Activated CD8-positive, alpha-beta T cell treated with anti-CD3 and anti-CD28 coated beads for 36 hours (primary cell): Measurements from ENCODE around the gene PIK3AP1. TPM values are rescaled to one million over a fixed set of nuclear protein-coding genes. Genes with fewer than 3 reads are reported as not detected.

Source experiments
- ATAC-seq: fragments of 200-7000 bp; cut with Tn5 transposase; one replicate; pipeline ENCODE4 v1.10.0; 2021; ENCODE audit warnings: mild to moderate bottlenecking, moderate library complexity
- CTCF ChIA-PET: fragments of 350-600 bp; sonication (Branson Sonifier 250); formaldehyde crosslinking; loops from one replicate; lab custom pipeline; 2021; ENCODE audit warnings: antibody characterized with exemption; lab: Charles Lee
- POLR2A ChIA-PET: fragments of 350-600 bp; sonication (Branson Sonifier 250); formaldehyde crosslinking; loops from one replicate; lab custom pipeline; 2021; ENCODE audit warnings: antibody characterized with exemption; lab: Charles Lee
- DNase-seq: peaks from one replicate; pipeline ENCODE4 v3.0.0-alpha.2; 2020
- H3K27ac Mint-ChIP-seq: one replicate; pipeline ENCODE4 v1.8.0; 2021; ENCODE audit warnings: mild to moderate bottlenecking, mixed read lengths
- H3K27me3 Mint-ChIP-seq: one replicate; pipeline ENCODE4 v1.8.0; 2021; ENCODE audit warnings: mixed read lengths
- H3K36me3 Mint-ChIP-seq: one replicate; pipeline ENCODE4 v1.8.0; 2021; ENCODE audit warnings: low read depth, mixed read lengths
- H3K4me1 Mint-ChIP-seq: one replicate; pipeline ENCODE4 v1.8.0; 2021; ENCODE audit warnings: low read depth, mixed read lengths
- H3K4me3 Mint-ChIP-seq: one replicate; pipeline ENCODE4 v1.8.0; 2021; ENCODE audit warnings: mild to moderate bottlenecking, moderate library complexity, mixed read lengths
- H3K9me3 Mint-ChIP-seq: one replicate; pipeline ENCODE4 v1.8.0; 2021; ENCODE audit warnings: mixed read lengths
- CTCF ChIP-seq: fragments of 200-600 bp; IDR thresholded peaks from one replicate; pipeline ENCODE4 v1.8.0; 2022; ENCODE audit warnings: antibody characterized with exemption, mild to moderate bottlenecking
- intact Hi-C: fragments of 100-400 bp; cut with micrococcal nuclease; formaldehyde crosslinking; loops from one replicate; pipeline ENCODE4 v1.10.0; 2022
- total RNA-seq, 2 experiments: library from RNA; stranded (reverse); gene quantifications; one replicate each; pipeline ENCODE4 v1.2.3, GENCODE V29; 2021

The PIK3AP1 gene
- total RNA-seq, 2 experiments from 2014 or later: 4.1 to 4.7 TPM

- ATAC-seq: no peak
- no peaks in the 10 kb centered on the region for H3K27me3 Mint-ChIP-seq
- no peak for DNase-seq
- POLR2A ChIA-PET: no interaction called here
- no peak overlapping the region for H3K27ac Mint-ChIP-seq
- H3K4me1 Mint-ChIP-seq: no peaks in the 10 kb centered on the region
- no peaks in the 10 kb centered on the region for H3K9me3 Mint-ChIP-seq
- TF ChIP-seq CTCF: no peak
- no peak overlapping the region for H3K4me3 Mint-ChIP-seq
- CTCF ChIA-PET: interaction anchor here (1.1 to 1.2 kb wide), 2 partner anchors 18 to 403 kb away, joined by 3 read pairs; no protein-coding TSS in a partner anchor
- intact Hi-C loops: no loop called here
- peaks cover 2% of the 10 kb centered on the region for H3K36me3 Mint-ChIP-seq
These were observed 98.1 kb downstream of the PIK3AP1 start for GRCh38 chr10:96622013-96622787.

GRCh38 chr10:96619796-96620773, 100.2 kb downstream of the PIK3AP1 start:
- no peaks in the 10 kb centered on the region for H3K4me1 Mint-ChIP-seq
- no peak overlapping the region for H3K27ac Mint-ChIP-seq
- CTCF ChIA-PET: interaction anchor here (0.9 to 1.1 kb wide), 2 partner anchors 35 to 250 kb away, joined by 3 to 4 read pairs; no protein-coding TSS in a partner anchor
- H3K9me3 Mint-ChIP-seq: no peaks in the 10 kb centered on the region
- H3K36me3 Mint-ChIP-seq: no peaks in the 10 kb centered on the region
- ATAC-seq (no peak), DNase-seq (no peak)
- intact Hi-C loops: no loop called here
- H3K4me3 Mint-ChIP-seq: no peak overlapping the region
- POLR2A ChIA-PET: interaction anchor here (0.7 to 1.2 kb wide), 2 partner anchors 16 to 33 kb away, joined by 3 read pairs; partner anchors contain the start of gene TM9SF3
- H3K27me3 Mint-ChIP-seq: no peaks in the 10 kb centered on the region
- no peak for TF ChIP-seq CTCF

GRCh38 chr10:96619120-96619519, 101.2 kb downstream of the PIK3AP1 start:
- H3K4me1 Mint-ChIP-seq: no peaks in the 10 kb centered on the region
- ATAC-seq: no peak
- no peak for DNase-seq
- no peaks in the 10 kb centered on the region for H3K9me3 Mint-ChIP-seq
- no peak overlapping the region for H3K4me3 Mint-ChIP-seq
- no peaks in the 10 kb centered on the region for H3K36me3 Mint-ChIP-seq
- no peaks in the 10 kb centered on the region for H3K27me3 Mint-ChIP-seq
- ChIA-PET POLR2A (no interaction called here), CTCF (interaction anchor here (1.2 kb wide), 1 partner anchor 24 kb away, joined by 3 read pairs; no protein-coding TSS in a partner anchor)
- no peak overlapping the region for H3K27ac Mint-ChIP-seq
- intact Hi-C loops: no loop called here
- no peak for TF ChIP-seq CTCF

- intact Hi-C loops: no loop called here
- CTCF ChIA-PET: interaction anchor here (1.2 to 2.5 kb wide), 2 partner anchors 22 to 24 kb away, joined by 3 to 8 read pairs; no protein-coding TSS in a partner anchor
These were observed 101.7 kb downstream of the PIK3AP1 start for GRCh38 chr10:96618653-96619052.

More at GRCh38 chr10:96618653-96619052, 101.7 kb downstream of the PIK3AP1 start:
- DNase-seq (no peak), ATAC-seq (no peak)
- no peaks in the 10 kb centered on the region for H3K36me3 Mint-ChIP-seq
- H3K4me1 Mint-ChIP-seq: no peaks in the 10 kb centered on the region
- no peaks in the 10 kb centered on the region for H3K9me3 Mint-ChIP-seq
- H3K27ac Mint-ChIP-seq: no peak overlapping the region
- POLR2A ChIA-PET: no interaction called here
- H3K4me3 Mint-ChIP-seq: no peak overlapping the region
- no peak for TF ChIP-seq CTCF
- no peaks in the 10 kb centered on the region for H3K27me3 Mint-ChIP-seq
